SIG-M5 treated with dmso at 0.1 percent for 504 hours (cell line): ENCODE data around the gene STYXL1.
A peak's percentile ranks its signal among the peaks of the same experiment; 100 is the strongest.
"Not testable (repeated sequence)": the region's sequence is repeated elsewhere in the genome, so short reads cannot be mapped to it uniquely, and the experiment has no call there.

ENCODE experiments used
- DNase-seq: peaks from one replicate; lab custom pipeline; 2025; ENCODE audit not compliant: unreplicated experiment; lab: John Stamatoyannopoulos, UW

The STYXL1 gene

DNA sequence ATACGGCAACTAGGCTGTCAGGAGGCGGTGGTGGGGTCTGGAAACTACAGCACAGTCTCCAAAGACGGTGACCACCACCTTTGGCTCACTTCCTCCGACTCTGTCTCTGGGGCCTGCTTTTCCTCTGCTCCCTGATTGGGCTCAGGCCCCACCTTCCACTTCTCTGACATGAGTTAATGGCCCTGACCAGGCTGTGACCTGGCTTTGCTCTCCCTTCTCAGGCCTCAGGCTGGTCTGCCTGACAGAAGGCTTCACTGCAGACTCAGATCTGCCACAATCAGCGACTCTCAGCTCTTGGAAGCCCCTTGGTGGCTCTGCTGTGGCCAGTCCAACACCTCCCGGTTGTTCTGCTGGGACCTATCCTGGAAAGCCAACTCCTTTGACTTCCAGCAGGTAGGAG lies 7.7 kb downstream of the STYXL1 start:
- no peak for DNase-seq

DNA sequence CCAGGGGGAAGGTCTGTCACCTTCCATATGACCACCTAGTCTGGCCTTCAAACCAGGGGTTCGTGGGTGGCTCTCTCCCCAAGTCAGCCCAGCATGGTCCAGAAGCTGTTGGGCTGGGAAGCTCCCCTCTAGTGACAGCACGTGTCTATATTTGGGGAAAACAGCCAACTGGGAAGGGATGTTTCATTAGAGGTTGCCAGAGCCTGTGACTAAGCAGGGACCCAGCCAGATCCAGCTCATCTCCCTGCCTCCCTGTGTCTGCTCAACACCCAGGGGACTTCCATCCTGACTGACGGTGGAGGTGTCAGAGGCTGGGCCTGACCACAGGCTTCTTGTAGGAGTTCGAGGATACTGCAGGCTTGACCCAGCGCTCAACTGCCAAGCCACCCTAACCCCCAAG lies 10.5 kb downstream of the STYXL1 start:
- no peak for DNase-seq

DNA sequence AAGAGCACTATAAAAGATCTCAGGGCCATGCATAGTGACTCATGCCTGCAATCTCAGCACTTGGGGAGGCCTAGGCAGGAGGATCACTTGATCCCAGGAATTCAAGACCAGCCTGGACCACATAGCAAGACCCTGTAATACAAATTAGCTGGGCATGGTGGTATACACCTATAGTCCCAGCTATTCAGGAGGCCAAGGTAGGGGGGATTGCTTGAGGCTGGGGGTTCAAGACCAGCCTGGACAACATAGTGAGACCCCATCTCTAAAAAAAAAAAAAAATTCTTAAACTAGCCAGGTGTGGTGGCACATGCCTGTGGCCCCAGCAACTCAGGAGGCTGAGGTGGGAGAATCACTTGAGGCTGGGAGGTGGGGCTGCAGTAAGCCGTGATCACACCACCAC lies 15.8 kb downstream of the STYXL1 start:
- DNase-seq: no peak

DNA sequence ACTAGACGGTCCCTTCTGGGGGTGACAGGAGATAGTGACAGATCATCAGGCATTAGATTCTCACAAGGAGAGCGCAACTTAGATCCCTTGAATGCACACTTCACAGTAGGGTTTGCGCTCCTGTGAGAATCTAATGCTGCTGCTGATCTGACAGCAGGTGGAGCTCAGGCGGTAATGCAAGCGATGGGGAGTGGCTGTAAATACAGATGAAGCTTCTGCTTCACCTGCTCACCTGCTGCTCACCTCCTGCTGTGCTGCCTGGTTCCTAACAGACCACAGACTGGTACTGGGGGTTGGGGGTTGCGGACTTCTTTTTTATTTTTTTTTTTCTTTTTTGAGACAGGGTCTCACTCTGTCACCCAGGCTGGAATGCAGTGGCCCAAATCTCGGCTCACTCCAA lies 18.1 kb downstream of the STYXL1 start:
- DNase-seq: not testable (repeated sequence)

DNA sequence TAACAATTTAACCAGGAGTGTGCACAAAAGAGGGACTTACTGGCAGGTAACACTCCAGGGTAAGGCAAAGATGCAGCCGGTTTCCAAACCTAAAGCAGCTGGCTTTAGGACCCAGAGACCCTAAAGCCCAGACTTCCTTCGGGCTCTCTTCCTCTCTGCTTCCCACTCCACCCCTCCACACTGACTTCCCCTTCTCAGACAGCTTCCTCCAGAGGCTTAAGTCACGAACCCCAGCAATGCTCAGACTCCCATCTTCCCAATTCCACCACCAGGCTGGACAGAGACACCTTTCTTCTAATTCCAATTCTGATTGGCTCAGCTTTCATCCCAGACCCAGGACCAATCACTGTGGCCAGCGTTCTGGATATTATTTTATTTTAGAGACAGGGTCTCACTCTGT lies 24.8 kb downstream of the STYXL1 start:
- peak; percentile 75 for DNase-seq

DNA sequence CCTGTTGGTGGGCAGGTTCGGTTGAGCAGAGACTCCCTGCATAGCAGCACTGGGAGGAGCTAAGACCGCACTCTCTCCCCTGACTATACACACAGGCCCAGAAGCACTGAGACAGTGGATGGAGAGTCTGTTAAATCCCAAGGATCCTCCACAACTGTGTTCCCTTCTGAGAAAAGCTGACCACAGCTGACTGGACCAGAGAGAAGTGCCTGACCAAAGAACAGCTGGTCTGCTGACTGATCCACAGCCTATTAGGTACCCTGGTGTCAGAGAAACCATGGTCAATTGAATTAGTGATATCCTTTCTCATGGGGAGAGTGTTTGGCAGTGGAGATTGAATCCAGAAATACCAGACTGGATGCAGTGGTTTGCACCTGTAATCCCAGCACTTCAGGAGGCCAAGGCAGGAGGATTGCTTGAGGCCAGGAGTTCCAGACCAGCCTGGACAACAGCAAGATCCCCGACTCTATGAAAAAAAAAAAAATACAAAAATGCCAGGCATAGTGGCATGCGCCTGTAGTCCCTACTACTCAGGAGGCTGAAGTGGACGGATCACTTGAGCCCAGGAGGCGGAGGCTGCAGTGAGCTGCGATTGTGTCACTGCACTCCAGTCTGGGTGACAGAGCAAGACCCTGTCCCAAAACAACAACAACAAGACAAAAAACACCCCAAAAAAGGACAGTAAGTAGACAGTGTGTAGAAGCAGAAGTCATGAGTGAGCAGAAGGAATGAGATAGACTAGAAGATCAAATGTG lies 25.6 kb downstream of the STYXL1 start:
- no peak for DNase-seq

DNA sequence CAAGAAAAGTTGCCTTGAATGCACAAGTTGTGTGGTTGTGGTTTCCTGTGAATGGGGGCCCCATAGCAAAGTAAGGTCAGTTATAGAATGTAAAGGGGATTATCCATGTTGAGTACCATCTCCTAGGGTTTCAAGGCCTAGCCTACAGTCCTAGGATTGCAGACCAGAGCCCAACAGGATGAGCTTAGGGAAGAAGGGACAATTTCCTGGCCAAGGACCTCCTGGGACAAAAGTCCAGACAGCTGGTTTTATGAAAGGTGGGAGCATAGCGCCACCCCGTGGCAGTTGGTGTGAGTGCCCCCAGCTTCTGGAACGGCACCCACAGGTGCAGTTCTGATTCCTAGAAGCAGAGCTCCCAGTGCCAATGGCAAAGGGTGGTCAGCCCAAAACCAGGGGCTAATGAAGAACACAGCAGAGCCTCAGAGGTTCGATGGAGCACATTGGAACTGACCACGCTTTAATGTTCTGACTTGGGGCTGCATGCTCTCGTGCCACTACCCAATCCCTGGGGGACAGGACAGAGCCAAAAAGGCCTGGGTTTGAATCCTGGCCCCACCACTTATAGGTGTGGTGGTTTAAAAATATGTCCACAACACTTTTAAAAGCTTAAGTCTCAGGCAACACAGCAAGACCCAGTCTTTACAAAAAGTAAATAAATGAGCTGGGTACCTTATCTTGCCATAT lies 27.6 kb downstream of the STYXL1 start:
- DNase-seq: peak; percentile 27

DNA sequence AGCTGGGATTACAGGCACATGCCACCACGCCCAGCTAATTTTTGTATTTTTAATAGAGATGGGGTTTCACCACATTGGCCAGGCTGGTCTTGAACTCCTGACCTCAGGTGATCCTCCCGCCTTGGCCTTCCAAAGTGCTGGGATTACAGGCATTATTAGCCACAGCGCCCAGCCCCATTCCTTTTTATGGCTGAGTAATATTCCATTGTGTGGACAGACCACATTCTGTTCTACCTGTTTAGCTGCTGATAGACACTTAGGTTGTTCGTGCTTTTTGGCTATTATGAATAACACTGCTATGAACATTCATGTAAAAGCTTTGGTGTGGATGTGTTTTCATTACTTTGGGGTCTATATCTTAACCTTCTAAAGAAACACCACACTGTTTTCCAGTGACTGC lies 29.3 kb downstream of the STYXL1 start:
- not testable (repeated sequence) for DNase-seq

DNA sequence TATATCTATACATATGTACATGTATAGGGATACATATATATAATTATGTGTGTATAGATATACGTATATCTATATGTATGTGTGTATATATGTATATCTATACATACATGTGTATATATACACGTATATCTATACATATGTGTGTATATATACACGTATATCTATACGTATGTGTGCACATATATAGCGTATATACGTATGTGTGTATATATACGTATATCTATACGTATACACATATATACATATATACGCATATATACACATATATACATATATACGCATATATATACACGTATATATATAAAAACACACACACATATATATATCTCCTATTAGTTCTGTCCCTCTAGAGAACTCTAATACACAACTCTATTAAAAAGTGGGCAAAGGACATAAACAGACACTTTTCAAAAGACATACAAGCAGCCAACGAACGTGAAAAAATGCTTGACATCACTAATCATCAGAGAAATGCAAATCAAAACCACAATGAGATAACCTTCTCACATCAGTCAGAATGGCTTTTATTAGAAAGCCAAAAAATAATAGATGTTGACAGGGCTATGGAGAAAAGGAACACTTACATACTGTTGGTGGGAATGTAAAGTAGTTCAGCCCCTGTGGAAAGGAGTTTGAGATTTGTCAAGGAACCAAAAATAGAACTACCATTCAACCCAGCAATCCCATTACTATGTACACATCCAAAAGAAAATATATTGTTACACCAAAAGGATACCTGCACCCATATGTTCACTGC lies 31.4 kb downstream of the STYXL1 start:
- no peak for DNase-seq

DNA sequence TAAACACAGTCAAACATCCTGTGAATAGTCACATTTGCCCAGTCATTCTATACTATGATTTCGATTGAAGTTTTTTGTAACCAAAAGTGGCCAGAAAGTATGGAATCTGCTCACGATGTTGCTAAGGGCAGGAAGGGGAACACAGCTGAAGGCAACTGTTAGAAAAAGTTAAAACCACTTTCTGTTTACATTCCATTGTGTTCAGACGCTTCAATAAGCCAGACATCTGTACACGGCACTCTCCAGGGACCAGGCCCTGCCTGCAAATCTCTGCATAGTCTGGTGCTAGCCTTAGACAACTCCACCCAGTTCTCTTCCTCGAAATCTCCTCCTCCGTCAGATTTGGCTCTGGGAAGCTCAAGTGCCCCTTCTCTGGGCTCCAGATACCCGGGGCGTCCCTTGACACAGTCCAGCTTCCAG lies 36.3 kb downstream of the STYXL1 start:
- DNase-seq: no peak

DNA sequence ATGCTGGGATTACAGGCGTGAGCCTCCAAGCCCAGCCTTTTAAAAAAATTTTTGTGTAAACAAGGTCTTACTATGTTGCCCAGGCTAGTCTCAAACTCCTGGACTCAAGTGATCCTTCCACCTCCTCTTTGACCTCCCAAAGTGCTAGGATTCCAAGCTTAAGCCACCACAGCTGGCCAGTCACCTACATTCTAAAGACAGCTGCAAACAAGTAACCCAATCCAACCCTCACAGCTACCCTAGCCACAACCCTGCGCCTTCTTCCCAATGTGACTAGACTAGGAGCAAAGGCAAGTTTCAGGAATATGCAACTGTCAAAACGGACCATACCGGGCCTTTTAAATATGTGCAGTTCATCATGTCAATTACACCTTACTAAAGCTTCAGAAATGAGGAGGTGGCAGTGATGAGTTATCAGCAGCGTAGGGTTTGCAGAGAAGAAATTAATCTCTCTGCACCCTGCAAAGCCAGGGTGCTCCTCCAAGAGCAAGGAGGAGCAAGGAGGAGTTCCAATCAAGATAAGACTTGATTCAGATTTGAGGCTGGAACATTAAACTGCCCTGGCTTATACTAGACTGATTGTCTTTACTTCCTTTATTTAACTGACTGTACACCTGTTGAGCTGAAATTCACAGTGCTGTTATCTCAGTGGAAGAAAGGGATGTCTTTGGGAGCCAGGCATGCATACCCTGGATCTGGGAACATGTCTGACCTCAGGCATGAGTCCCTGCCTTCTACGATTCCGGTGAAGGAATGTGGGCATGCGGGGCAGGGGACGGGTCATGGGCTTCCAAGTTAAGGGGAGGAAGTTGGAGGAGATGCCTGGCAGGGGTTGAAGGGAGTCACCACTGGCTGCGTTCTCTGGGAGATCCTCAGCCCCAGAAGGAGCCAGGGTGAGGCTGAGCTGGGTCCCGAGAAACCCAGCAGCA lies 37.9 kb downstream of the STYXL1 start:
- no peak for DNase-seq

DNA sequence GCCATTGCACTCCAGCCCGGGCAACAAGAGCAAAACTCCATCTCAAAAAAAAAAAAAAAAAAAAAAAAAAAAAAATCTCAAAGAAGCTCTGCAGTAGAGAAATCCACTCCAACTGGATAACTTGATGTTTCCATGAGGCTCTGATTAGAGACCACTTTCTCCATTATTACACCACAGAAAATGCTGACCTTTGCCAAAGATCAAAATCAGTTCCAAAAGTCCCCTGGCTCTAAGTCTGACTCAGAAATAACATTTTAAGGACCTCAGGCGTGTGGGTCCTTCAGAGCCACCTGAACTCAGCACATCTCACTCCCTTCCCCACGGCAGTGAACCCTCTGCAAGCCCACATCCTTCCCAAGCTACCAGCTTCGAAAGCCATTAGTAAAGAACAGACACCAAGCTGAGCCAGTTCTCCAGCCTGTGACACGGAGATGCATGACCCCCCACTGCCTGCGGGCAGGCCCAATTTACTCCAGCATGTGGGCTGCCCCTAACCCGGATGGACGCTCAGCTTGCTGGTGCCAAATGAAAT lies 39.6 kb downstream of the STYXL1 start:
- DNase-seq: no peak

DNA sequence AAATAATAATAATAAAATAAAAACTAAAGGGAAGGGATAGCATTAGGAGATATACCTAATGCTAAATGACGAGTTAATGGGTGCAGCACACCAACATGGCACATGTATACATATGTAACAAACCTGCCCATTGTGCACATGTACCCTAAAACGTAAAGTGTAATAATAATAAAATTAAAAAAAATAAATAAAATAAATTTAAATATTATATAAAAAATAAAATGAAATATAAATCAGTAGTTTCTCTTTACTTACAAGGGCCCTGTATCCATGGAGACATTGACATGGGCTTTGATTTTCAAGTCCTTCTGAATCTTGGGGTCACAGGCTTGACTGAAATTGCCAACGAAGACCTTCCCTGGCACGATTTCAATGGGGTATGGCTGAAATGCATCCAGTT lies 42.8 kb downstream of the STYXL1 start:
- not testable (repeated sequence) for DNase-seq

DNA sequence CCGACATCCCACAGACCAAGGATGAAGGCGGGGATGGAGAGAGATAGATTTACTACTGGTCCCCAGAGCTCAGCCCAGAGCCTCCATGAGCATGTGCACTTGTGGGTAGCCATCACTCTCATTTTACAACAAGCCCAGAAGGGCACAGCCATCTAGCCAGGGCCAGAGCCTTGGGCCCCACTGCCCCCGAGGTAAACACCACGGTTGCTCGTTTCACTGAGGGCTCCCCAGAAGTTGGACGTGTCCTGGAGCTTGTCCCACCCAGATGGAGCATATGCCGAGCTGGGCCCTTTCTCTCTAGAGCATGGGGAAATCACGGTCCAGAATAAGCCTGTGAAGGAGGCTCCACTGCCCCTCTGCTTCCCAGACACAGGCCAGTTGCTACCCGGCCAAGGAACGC lies 44.4 kb downstream of the STYXL1 start:
- no peak for DNase-seq

DNA sequence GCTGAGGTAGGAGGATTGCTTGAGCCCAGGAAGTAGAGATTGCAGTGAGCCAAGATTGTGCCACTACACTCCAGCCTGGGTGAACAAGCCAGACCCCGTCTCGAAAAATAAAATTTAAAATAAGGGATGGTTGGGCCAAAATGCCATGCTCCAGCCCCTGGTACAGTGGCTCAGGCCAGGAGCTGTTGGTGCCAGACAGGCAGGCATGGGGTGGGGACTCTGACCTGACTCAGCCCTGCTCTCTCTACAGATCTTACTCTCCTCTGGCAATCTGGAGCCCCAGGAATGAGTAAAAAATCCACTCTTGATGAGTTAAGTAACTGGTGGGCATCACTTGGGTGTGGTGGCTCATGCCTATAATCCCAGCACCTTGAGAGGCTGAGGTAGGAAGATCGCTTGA lies 45.0 kb downstream of the STYXL1 start:
- no peak for DNase-seq

DNA sequence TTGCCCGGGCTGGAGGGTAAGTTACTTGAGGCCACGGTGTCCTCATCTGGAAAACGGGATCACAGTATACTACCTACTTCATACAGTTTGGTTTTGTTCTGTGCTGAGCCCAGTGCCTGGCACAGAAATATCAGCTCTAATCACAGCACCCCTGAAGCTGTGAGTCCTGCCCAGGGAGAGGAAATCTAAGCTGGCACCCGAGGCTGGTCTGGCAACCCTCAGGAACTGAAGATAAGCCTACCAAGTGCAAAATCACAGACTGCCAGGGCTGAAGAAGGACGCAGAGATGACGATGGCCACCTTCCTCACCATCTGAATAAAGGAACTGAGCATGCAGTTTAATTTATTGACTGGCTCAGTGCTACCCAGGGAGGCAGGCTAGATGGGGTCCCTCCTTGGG lies 45.7 kb downstream of the STYXL1 start:
- no peak for DNase-seq

DNA sequence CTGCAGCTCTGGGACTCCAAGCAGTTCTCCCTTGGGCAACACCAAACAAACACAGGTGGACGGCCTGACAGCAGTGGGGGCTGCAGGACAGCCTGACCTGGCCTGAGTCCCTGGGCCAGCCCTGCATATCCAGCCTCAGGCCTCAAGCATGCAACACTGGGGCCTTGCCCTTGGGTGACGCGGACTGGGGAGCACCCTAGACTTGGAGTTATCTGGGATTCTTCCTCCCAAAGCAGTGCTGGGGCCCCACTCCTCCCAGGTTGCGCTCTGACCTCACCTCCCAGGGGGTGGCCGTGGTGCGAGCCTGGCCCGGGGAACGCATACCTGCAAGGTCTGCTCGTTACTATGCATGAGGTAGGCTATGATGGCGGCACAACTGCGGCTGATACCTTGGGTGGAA lies 47.2 kb downstream of the STYXL1 start:
- no peak for DNase-seq

DNA sequence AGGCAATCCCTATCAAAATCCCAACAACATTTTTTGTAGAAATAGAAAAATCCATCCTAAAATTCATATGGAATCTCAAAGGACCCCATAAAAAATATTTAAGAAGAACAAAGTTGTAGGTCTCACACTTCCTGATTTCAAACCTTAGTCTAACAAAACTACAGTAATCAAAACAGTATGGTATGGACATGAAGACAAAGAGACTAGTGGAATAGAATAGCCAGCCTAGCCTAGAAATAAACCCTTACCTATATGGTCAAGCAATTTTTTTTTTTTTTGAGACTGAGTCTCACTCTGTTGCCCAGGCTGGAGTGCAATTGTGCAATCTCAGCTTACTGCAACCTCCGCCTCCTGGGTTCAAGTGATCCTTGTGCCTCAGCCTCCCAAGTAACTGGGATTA lies 49.8 kb downstream of the STYXL1 start:
- no peak for DNase-seq

DNA sequence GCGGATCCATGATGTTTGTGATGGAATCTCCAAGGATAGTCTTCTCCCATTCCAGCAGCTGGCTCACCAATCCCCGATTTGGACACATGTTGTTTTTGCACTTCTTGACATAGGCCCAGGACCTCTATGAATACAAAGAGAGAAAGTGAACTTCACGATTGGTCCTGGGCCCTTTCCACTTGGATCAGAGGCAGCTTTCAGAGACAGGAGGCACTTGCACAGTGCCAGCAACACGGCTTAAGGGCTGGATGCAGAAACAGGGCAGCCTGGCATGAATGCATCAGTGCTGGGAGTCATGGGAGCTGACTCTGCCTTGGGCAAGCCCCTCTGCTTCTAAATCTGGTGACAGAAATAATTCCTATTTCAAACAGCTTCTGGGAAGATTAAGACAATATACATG lies 51.3 kb downstream of the STYXL1 start:
- DNase-seq: no peak

DNA sequence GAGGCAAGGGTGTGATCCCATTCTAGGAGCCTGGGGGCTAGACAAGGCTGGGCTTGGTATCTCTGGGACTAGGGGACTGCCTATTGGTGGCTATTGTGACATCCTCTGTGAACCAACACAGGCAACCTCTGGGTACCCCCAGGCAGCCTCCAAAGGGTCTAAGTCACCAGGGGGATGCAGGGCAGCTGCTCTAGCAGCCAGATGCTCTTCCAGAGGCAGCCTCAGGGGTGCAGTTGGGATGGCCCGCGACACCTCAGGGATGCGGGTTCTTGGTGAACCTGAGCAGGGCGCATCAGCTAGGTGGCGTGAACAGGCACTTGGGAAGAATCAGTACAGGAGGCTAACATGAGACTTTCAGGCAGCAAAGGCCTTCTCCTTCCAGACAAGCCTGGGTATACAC lies 51.8 kb downstream of the STYXL1 start:
- DNase-seq: no peak

DNA sequence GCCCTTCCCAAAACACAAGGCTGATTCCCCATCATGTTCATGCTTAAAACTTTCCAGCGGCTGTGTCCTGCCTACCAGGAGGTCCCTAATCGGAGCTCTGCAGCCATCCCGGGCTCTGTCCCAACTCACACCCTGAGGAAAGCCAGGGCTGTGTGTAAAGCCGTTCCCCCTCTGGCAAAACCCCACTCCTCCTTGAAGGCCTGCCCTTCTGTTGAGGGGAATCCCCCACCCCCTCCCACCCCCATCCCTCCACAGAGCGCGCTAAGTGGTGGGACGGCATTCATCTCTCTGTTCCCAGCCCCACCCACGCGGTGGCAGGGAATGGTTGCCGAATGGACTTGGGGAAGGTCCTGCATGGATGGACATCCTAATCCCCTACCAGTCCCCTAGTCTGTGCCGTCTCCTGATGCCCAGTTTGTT lies 52.7 kb downstream of the STYXL1 start:
- DNase-seq: no peak
